HG03521 (cell line): ENCODE measurements around the gene R3HCC1L.

Experiments used
- ATAC-seq: cut with Tn5 transposase; IDR thresholded peaks from one replicate; pipeline ENCODE4 v1.9.1; 2021; ENCODE audit warnings: mild to moderate bottlenecking, moderate library complexity; ENCODE audit not compliant: unreplicated experiment

R3HCC1L gene

GRCh38 chr10:98134431-98135221 lies at the start of gene R3HCC1L:
Gene R3HCC1L (plus strand): TSS chr10:98134657. CDS start chr10:98208115, 73,458 bp downstream.
- ATAC-seq, result peak; percentile 91

- ATAC-seq, result no peak
Measured at GRCh38 chr10:98085238-98085637, 49.2 kb upstream of the R3HCC1L start.

- no peak for ATAC-seq
Measured at GRCh38 chr10:98086837-98087708, 47.4 kb upstream of the R3HCC1L start.

GRCh38 chr10:98088186-98088971 lies 46.1 kb upstream of the R3HCC1L start:
- no peak for ATAC-seq

- ATAC-seq, result no peak
Measured at GRCh38 chr10:98090822-98091221, 43.6 kb upstream of the R3HCC1L start.

- ATAC-seq, result no peak
Measured at GRCh38 chr10:98096316-98096715, 38.1 kb upstream of the R3HCC1L start.

GRCh38 chr10:98096731-98097130 lies 37.7 kb upstream of the R3HCC1L start:
- ATAC-seq, result no peak

GRCh38 chr10:98097175-98097574 lies 37.3 kb upstream of the R3HCC1L start:
- no peak for ATAC-seq

GRCh38 chr10:98097616-98098015 lies 36.8 kb upstream of the R3HCC1L start:
- ATAC-seq, result no peak

- no peak for ATAC-seq
Measured at GRCh38 chr10:98098247-98098646, 36.2 kb upstream of the R3HCC1L start.

- no peak for ATAC-seq
Measured at GRCh38 chr10:98100476-98100875, 34.0 kb upstream of the R3HCC1L start.

- ATAC-seq, result no peak
Measured at GRCh38 chr10:98101366-98101765, 33.1 kb upstream of the R3HCC1L start.

GRCh38 chr10:98104125-98104524 lies 30.3 kb upstream of the R3HCC1L start:
- no peak for ATAC-seq

GRCh38 chr10:98106531-98106930 lies 27.9 kb upstream of the R3HCC1L start:
- no peak for ATAC-seq

GRCh38 chr10:98107644-98108430 lies 26.6 kb upstream of the R3HCC1L start:
- ATAC-seq, result no peak

GRCh38 chr10:98110356-98110755 lies 24.1 kb upstream of the R3HCC1L start:
- ATAC-seq, result no peak

- ATAC-seq, result no peak
Measured at GRCh38 chr10:98115031-98115787, 19.2 kb upstream of the R3HCC1L start.

GRCh38 chr10:98119891-98120290 lies 14.6 kb upstream of the R3HCC1L start:
- ATAC-seq, result no peak

- no peak for ATAC-seq
Measured at GRCh38 chr10:98125940-98126631, 8.4 kb upstream of the R3HCC1L start.
